Lower leg skin (tissue), 3 donors: ENCODE results near the gene ARHGAP35.

Experiments
- CTCF ChIP-seq, 3 donors: fragments of 450-650 bp; IDR thresholded peaks; one replicate each; pipeline ENCODE4 v1.5.1; 2016; ENCODE audit warnings: antibody characterized with exemption in 3 of 3, mild to moderate bottlenecking in 3 of 3, moderate library complexity in 2 of 3
- POLR2A ChIP-seq, 2 donors: fragments of 450-650 bp; IDR thresholded peaks; one replicate each; pipeline ENCODE4 v1.6.1; 2016 to 2017; ENCODE audit warnings: antibody characterized with exemption in 2 of 2, mild to moderate bottlenecking in 1 of 2, moderate library complexity in 1 of 2

DNA sequence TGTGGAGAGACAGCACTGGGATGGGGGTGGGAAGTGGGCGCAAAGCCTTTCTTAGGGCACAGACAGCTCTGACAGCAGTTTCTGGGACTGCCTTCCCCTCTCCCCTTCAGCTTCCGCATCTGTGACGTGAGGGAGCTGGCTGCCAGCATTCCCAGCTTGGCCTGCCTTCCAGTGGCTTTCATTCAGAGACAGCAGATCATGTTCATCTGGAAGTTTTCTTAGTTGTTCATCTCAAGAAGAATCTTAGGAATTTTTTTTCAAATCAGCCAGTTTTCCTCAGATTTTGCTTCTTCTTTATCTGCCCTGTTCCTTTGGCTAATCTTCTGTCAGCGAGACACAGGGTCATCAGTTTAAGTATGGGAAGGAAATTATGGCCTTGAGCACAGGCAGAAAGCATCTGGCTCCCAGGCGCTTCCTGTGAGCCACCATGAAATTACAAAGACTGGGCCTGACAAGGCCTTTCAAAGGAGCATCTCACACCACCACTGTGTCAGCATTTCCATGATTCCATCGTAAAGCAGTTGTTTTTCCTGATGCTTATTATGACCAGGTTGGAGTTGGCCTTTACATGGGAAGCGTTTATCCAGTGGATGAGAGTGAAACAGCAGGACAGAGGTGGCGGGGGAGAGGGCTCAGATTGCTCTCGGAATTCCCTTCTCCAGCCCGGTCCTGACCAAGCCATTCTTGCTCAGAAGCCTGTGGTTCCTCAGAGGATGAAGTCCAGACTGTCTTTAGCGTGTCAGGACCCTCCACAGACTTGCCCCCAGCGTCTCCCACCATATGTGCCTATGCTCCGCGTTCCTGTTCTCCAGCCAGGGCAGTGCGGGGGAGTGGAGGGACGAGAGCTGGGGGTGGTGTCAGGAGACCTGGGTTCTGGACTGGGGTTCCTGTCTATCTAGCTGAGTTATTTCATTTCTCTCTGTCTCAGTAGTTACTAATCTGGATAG is 43.6 kb downstream of the ARHGAP35 start:
- no peak for TF ChIP-seq CTCF (IDR thresholded peaks at IDR 0.05)
- no peak for TF ChIP-seq POLR2A (IDR thresholded peaks at IDR 0.05)
